CD4-positive, CD25-positive, alpha-beta regulatory T cell (primary cell): ENCODE measurements around the gene SLFN5. TPM values are rescaled to one million over a fixed set of nuclear protein-coding genes. Genes with fewer than 3 reads are reported as not detected.
"Not testable (repeated sequence)": the region's sequence is repeated elsewhere in the genome, so short reads cannot be mapped to it uniquely, and the experiment has no call there.

ENCODE experiments used
- ATAC-seq, 2 donors: fragments of 150-1000 bp; cut with Tn5 transposase; one replicate each; pipeline ENCODE4 v1.10.0; 2021; ENCODE audit warnings: low read depth in 2 of 2, moderate number of reproducible peaks in 2 of 2, moderate library complexity in 1 of 2
- DNase-seq, 3 donors: peaks; one replicate each; pipeline versions ENCODE4 v3.0.0 to v3.0.0-alpha.2; 2012 to 2022; ENCODE audit warnings: mixed read lengths in 1 of 3
- H3K27ac ChIP-seq: one replicate; pipeline ENCODE4 v1.7.0; 2013; ENCODE audit warnings: mild to moderate bottlenecking, low read length; ENCODE audit not compliant: insufficient read depth, poor library complexity, severe bottlenecking
- H3K27me3 ChIP-seq: one replicate; pipeline ENCODE4 v1.7.0; 2013; ENCODE audit warnings: low read length; ENCODE audit not compliant: control insufficient read depth, insufficient read depth
- H3K36me3 ChIP-seq: one replicate; pipeline ENCODE4 v1.7.0; 2013; ENCODE audit warnings: mild to moderate bottlenecking, low read length, moderate library complexity; ENCODE audit not compliant: control insufficient read depth, insufficient read depth
- H3K4me1 ChIP-seq: 2 replicates; pipeline ENCODE4 v1.7.0; 2013; ENCODE audit warnings: mild to moderate bottlenecking, low read length; ENCODE audit not compliant: insufficient read depth, control insufficient read depth, poor library complexity, severe bottlenecking
- H3K4me3 ChIP-seq: one replicate; pipeline ENCODE4 v1.7.0; 2013; ENCODE audit warnings: low read depth, mild to moderate bottlenecking, low read length, moderate library complexity
- H3K9me3 ChIP-seq, 2 experiments: 1 replicate in 1 of 2; 2 replicates in 1 of 2; pipeline ENCODE4 v1.7.0; 2013; ENCODE audit warnings: low read length in 2 of 2, mild to moderate bottlenecking in 1 of 2, moderate library complexity in 1 of 2; ENCODE audit not compliant: control insufficient read depth in 2 of 2
- H3K27ac Mint-ChIP-seq, 3 donors: one replicate each; pipeline ENCODE4 v1.8.0; 2020 to 2022; ENCODE audit warnings: mild to moderate bottlenecking in 3 of 3, mixed read lengths in 3 of 3, moderate library complexity in 2 of 3
- H3K27me3 Mint-ChIP-seq: one replicate; pipeline ENCODE4 v1.8.0; 2022; ENCODE audit warnings: mild to moderate bottlenecking, mixed read lengths
- H3K36me3 Mint-ChIP-seq: one replicate; pipeline ENCODE4 v1.8.0; 2020; ENCODE audit warnings: mixed read lengths
- H3K4me1 Mint-ChIP-seq, 4 donors: one replicate each; pipeline ENCODE4 v1.8.0; 2020 to 2022; ENCODE audit warnings: mixed read lengths in 4 of 4, mild to moderate bottlenecking in 1 of 4
- H3K4me3 Mint-ChIP-seq, 4 donors: one replicate each; pipeline ENCODE4 v1.8.0; 2020 to 2022; ENCODE audit warnings: mild to moderate bottlenecking in 4 of 4, mixed read lengths in 4 of 4, moderate library complexity in 3 of 4
- H3K9me3 Mint-ChIP-seq, 7 donors: one replicate each; pipeline ENCODE4 v1.8.0; 2020 to 2022; ENCODE audit warnings: mixed read lengths in 7 of 7, mild to moderate bottlenecking in 3 of 7, moderate library complexity in 2 of 7
- polyA plus RNA-seq, 4 donors: library from polyadenylated mRNA; unstranded; fragments of 300-500 nt; fragmentation: Illumina TruSeq; gene quantifications; one replicate each; pipeline ENCODE4 v1.2.3, GENCODE V29; 2021
- total RNA-seq: library from RNA; stranded (reverse); gene quantifications from one replicate; pipeline ENCODE4 v1.2.3, GENCODE V29; 2022

SLFN5 gene
- total RNA-seq (221 TPM), polyA plus RNA-seq (100 to 1,000 TPM; 122 to 219 (median 162) TPM)

- peak; percentile 80 for ATAC-seq
- H3K4me1 Mint-ChIP-seq: peaks cover 23 to 42% (median 37%) of the 10 kb centered on the region in 4 donors
Measured at GRCh38 chr17:35242805-35243560, at the start of gene SLFN5. Gene SLFN5, plus strand, starts transcription at chr17:35243072. Its CDS starts 15,619 bp downstream, at chr17:35258691.

GRCh38 chr17:35194001-35194400, 48.9 kb upstream of the SLFN5 start, which contains the start of gene SLC35G3:
Gene SLC35G3, minus strand, starts transcription at chr17:35194393. Its CDS starts 86 bp downstream, at chr17:35194307.
- H3K36me3 Mint-ChIP-seq, H3K27me3 ChIP-seq, H3K4me3 ChIP-seq, H3K36me3 ChIP-seq, H3K27ac ChIP-seq, H3K9me3 Mint-ChIP-seq, H3K27me3 Mint-ChIP-seq, DNase-seq, H3K9me3 ChIP-seq, ATAC-seq: not testable (repeated sequence)
- Mint-ChIP-seq H3K27ac (peak within 1 kb of the TSS; percentile 67 to 94 (median 87)), H3K4me3 (peak within 1 kb of the TSS in 3 of 4 donors; percentile 62 to 65 (median 65)), H3K4me1 (peaks cover 5 to 60% (median 19%) of the 10 kb centered on the region in 4 donors)
- H3K4me1 ChIP-seq: peaks cover 11% of the 10 kb centered on the region

More at GRCh38 chr17:35242805-35243560, at the start of gene SLFN5:
- peaks cover 67% of the 10 kb centered on the region for H3K4me1 ChIP-seq
- H3K36me3 Mint-ChIP-seq: peaks cover 63% of the 10 kb centered on the region
- H3K27ac Mint-ChIP-seq: peak within 1 kb of the TSS; percentile 97 to 99 (median 99)
- H3K4me3 Mint-ChIP-seq: peak within 1 kb of the TSS; percentile 98 to 100 (median 99)
- peaks cover 10% of the 10 kb centered on the region for H3K27me3 Mint-ChIP-seq
- H3K9me3 Mint-ChIP-seq: peaks cover 0 to 5% (median 0%) of the 10 kb centered on the region in 7 donors
- peak; percentile 90 to 97 (median 95) for DNase-seq
- no peaks in the 10 kb centered on the region for H3K9me3 ChIP-seq
- H3K4me3 ChIP-seq: peak within 1 kb of the TSS; percentile 93
- peak within 1 kb of the TSS; percentile 96 for H3K27ac ChIP-seq
- H3K36me3 ChIP-seq: peaks cover 13% of the 10 kb centered on the region
- no peaks in the 10 kb centered on the region for H3K27me3 ChIP-seq

- H3K36me3 Mint-ChIP-seq, DNase-seq, H3K4me3 Mint-ChIP-seq, H3K27me3 Mint-ChIP-seq, H3K36me3 ChIP-seq, H3K9me3 ChIP-seq, H3K27ac Mint-ChIP-seq, H3K27ac ChIP-seq, H3K27me3 ChIP-seq, H3K4me3 ChIP-seq, H3K4me1 ChIP-seq, ATAC-seq: not testable (repeated sequence)
- peaks cover 5 to 52% (median 18%) of the 10 kb centered on the region in 4 donors for H3K4me1 Mint-ChIP-seq
- peaks cover 1 to 12% (median 4%) of the 10 kb centered on the region in 7 donors for H3K9me3 Mint-ChIP-seq
Measured at GRCh38 chr17:35195062-35195461, 47.8 kb upstream of the SLFN5 start.

- H3K4me1 ChIP-seq: peaks cover 20% of the 10 kb centered on the region
- Mint-ChIP-seq H3K9me3 (peaks cover 0 to 34% (median 4%) of the 10 kb centered on the region in 7 donors), H3K4me1 (peaks cover 12 to 41% (median 17%) of the 10 kb centered on the region in 4 donors)
- not testable (repeated sequence) for H3K4me3 ChIP-seq, H3K36me3 ChIP-seq, H3K27me3 Mint-ChIP-seq, H3K36me3 Mint-ChIP-seq, H3K4me3 Mint-ChIP-seq, H3K27ac Mint-ChIP-seq, H3K9me3 ChIP-seq, DNase-seq, H3K27ac ChIP-seq, H3K27me3 ChIP-seq, ATAC-seq
Measured at GRCh38 chr17:35202582-35202981, 40.3 kb upstream of the SLFN5 start.

GRCh38 chr17:35210741-35211140, 32.1 kb upstream of the SLFN5 start:
- peaks cover 5% of the 10 kb centered on the region for H3K36me3 Mint-ChIP-seq
- DNase-seq (peak in 2 of 3 donors; percentile 69 to 95), ATAC-seq (peak; percentile 28 to 43)
- peaks cover 0 to 6% (median 0%) of the 10 kb centered on the region in 7 donors for H3K9me3 Mint-ChIP-seq
- Histone ChIP-seq H3K27ac (peak overlapping the region; percentile 93), H3K9me3 (no peaks in the 10 kb centered on the region), H3K4me1 (peaks cover 66% of the 10 kb centered on the region), H3K27me3 (no peaks in the 10 kb centered on the region), H3K4me3 (peak overlapping the region; percentile 85), H3K36me3 (no peaks in the 10 kb centered on the region)
- peak overlapping the region; percentile 44 to 76 (median 62) for H3K4me3 Mint-ChIP-seq
- peaks cover 21 to 87% (median 67%) of the 10 kb centered on the region in 4 donors for H3K4me1 Mint-ChIP-seq
- peak overlapping the region in 2 of 3 donors; percentile 75 to 79 for H3K27ac Mint-ChIP-seq
- H3K27me3 Mint-ChIP-seq: no peaks in the 10 kb centered on the region

- Histone ChIP-seq H3K36me3 (no peaks in the 10 kb centered on the region), H3K4me3 (peak overlapping the region; percentile 85), H3K27ac (peak overlapping the region; percentile 93), H3K27me3 (no peaks in the 10 kb centered on the region), H3K9me3 (no peaks in the 10 kb centered on the region), H3K4me1 (peaks cover 70% of the 10 kb centered on the region)
- ATAC-seq: no peak
- H3K36me3 Mint-ChIP-seq: no peaks in the 10 kb centered on the region
- H3K27ac Mint-ChIP-seq: peak overlapping the region; percentile 92 to 100 (median 94)
- peak in 1 of 3 donors; percentile 63 for DNase-seq
- no peaks in the 10 kb centered on the region for H3K27me3 Mint-ChIP-seq
- no peaks in the 10 kb centered on the region for H3K9me3 Mint-ChIP-seq
- peak overlapping the region; percentile 42 to 86 (median 85) for H3K4me3 Mint-ChIP-seq
- H3K4me1 Mint-ChIP-seq: peaks cover 15 to 83% (median 69%) of the 10 kb centered on the region in 4 donors
Measured at GRCh38 chr17:35212668-35213067, 30.2 kb upstream of the SLFN5 start.

GRCh38 chr17:35213412-35213940, 29.4 kb upstream of the SLFN5 start:
- H3K4me3 ChIP-seq: peak overlapping the region; percentile 85
- peaks cover 18 to 90% (median 73%) of the 10 kb centered on the region in 4 donors for H3K4me1 Mint-ChIP-seq
- H3K4me1 ChIP-seq: peaks cover 78% of the 10 kb centered on the region
- no peaks in the 10 kb centered on the region for H3K9me3 ChIP-seq
- H3K27me3 ChIP-seq: no peaks in the 10 kb centered on the region
- peak overlapping the region; percentile 42 to 86 (median 85) for H3K4me3 Mint-ChIP-seq
- H3K9me3 Mint-ChIP-seq: no peaks in the 10 kb centered on the region
- DNase-seq (peak in 2 of 3 donors; percentile 34 to 65), ATAC-seq (no peak)
- peak overlapping the region; percentile 93 for H3K27ac ChIP-seq
- no peaks in the 10 kb centered on the region for H3K36me3 Mint-ChIP-seq
- H3K36me3 ChIP-seq: no peaks in the 10 kb centered on the region
- peak overlapping the region; percentile 92 to 100 (median 94) for H3K27ac Mint-ChIP-seq
- H3K27me3 Mint-ChIP-seq: no peaks in the 10 kb centered on the region
